SK-N-SH (cell line): ENCODE data around the gene TPO. TPM values are rescaled to one million over a fixed set of nuclear protein-coding genes. Genes with fewer than 3 reads are reported as not detected.

Experiments used
- CTCF ChIA-PET: fragments of 300-600, 350-600 bp; formaldehyde crosslinking; extraction: SDS; loops from one replicate; lab custom pipeline; 2021; lab: Yijun Ruan, JAX
- POLR2A ChIA-PET: fragments of 350-600 bp; sonication (Branson Sonifier 250); formaldehyde crosslinking; extraction: SDS; loops from one replicate; lab custom pipeline; 2020; ENCODE audit warnings: antibody characterized with exemption, inconsistent platforms; lab: Yijun Ruan, JAX
- DNase-seq: peaks from one replicate; pipeline ENCODE4 v3.0.0; 2012
- H2AFZ ChIP-seq: fragments of 200-600 bp; sonication (generic); 2 replicates; pipeline ENCODE4 v1.8.1; 2016; ENCODE audit warnings: antibody characterized with exemption, mild to moderate bottlenecking, low read depth
- H3F3A ChIP-seq: fragments of 200-600 bp; sonication (generic); replicated peaks from 2 replicates; pipeline ENCODE3; 2016; ENCODE audit warnings: antibody characterized with exemption, mild to moderate bottlenecking; ENCODE audit not compliant: insufficient read depth
- H3K27ac ChIP-seq, 2 experiments: fragments of 200-500 bp in 1 of 2; fragments of 200-600 bp in 1 of 2; sonication (Bioruptor generic) in 1 of 2; sonication (generic), shearing (Covaris generic) in 1 of 2; 2 replicates each; pipeline versions ENCODE4 v1.5.1 to v1.6.1; 2014 to 2016; ENCODE audit warnings: low read depth in 2 of 2, inconsistent platforms in 1 of 2, low read length in 1 of 2, mild to moderate bottlenecking in 1 of 2, mixed read lengths in 1 of 2
- H3K27me3 ChIP-seq: fragments of 200-600 bp; sonication (generic), shearing (Covaris generic); 2 replicates; pipeline ENCODE4 v1.6.1; 2016; ENCODE audit warnings: mixed run types; ENCODE audit not compliant: insufficient read depth
- H3K36me3 ChIP-seq, 2 experiments: fragments of 200-500 bp in 1 of 2; fragments of 200-600 bp in 1 of 2; sonication (Bioruptor generic) in 1 of 2; sonication (generic) in 1 of 2; replicated peaks in 1 of 2; 2 replicates each; pipeline versions ENCODE3 to v1.5.1; 2014 to 2016; ENCODE audit warnings: low read length in 1 of 2, mild to moderate bottlenecking in 1 of 2; ENCODE audit not compliant: insufficient read depth in 2 of 2, control insufficient read depth in 1 of 2
- H3K4me1 ChIP-seq, 2 experiments: fragments of 200-500 bp in 1 of 2; fragments of 200-600 bp in 1 of 2; sonication (Bioruptor generic) in 1 of 2; sonication (generic), shearing (Covaris generic) in 1 of 2; 2 replicates each; pipeline versions ENCODE4 v1.5.1 to v1.6.1; 2014 to 2016; ENCODE audit warnings: low read depth in 1 of 2, low read length in 1 of 2, mixed run types in 1 of 2; ENCODE audit not compliant: insufficient read depth in 2 of 2, control insufficient read depth in 1 of 2
- H3K4me2 ChIP-seq: fragments of 200-600 bp; sonication (generic), shearing (Covaris generic); 2 replicates; pipeline ENCODE4 v1.6.1; 2017; ENCODE audit warnings: mixed run types
- H3K4me3 ChIP-seq, 2 experiments: fragments of 200-500 bp in 1 of 2; fragments of 200-600 bp in 1 of 2; sonication (Bioruptor generic) in 1 of 2; sonication (generic), shearing (Covaris generic) in 1 of 2; 2 replicates each; pipeline versions ENCODE4 v1.5.1 to v1.8.1; 2014 to 2016; ENCODE audit warnings: low read depth in 2 of 2, inconsistent platforms in 1 of 2, low read length in 1 of 2, mild to moderate bottlenecking in 1 of 2, mixed read lengths in 1 of 2, moderate library complexity in 1 of 2
- H3K79me2 ChIP-seq: fragments of 200-600 bp; sonication (generic); 2 replicates; pipeline ENCODE4 v1.8.1; 2017; ENCODE audit warnings: mild to moderate bottlenecking; ENCODE audit not compliant: insufficient read depth
- H3K9ac ChIP-seq: fragments of 200-600 bp; sonication (generic); 2 replicates; pipeline ENCODE4 v1.6.1; 2017; ENCODE audit warnings: mixed run types
- H3K9me2 ChIP-seq: fragments of 200-600 bp; sonication (generic); 2 replicates; pipeline ENCODE4 v1.6.1; 2017; ENCODE audit warnings: mixed run types
- H3K9me3 ChIP-seq: fragments of 200-600 bp; sonication (generic); 2 replicates; pipeline ENCODE4 v1.6.1; 2017; ENCODE audit warnings: mixed run types, mild to moderate bottlenecking, moderate library complexity
- H4K20me1 ChIP-seq: fragments of 200-600 bp; sonication (generic); 2 replicates; pipeline ENCODE4 v1.6.1; 2017; ENCODE audit warnings: mild to moderate bottlenecking, mixed run types; ENCODE audit not compliant: insufficient read depth
- EP300 ChIP-seq, 2 experiments: IDR thresholded peaks; 2 replicates each; pipeline versions ENCODE4 v1.4.0 to v1.6.1; 2012; ENCODE audit warnings: borderline replicate concordance in 1 of 2, low read depth in 1 of 2, low read length in 1 of 2
- FOXJ3 ChIP-seq: sonication (generic); formaldehyde crosslinking; IDR thresholded peaks from 2 replicates; pipeline ENCODE4 v1.5.1; 2020; ENCODE audit warnings: mild to moderate bottlenecking, missing genetic modification reagents
- FOXM1 ChIP-seq: IDR thresholded peaks from 2 replicates; pipeline ENCODE4 v1.4.0; 2012; ENCODE audit warnings: low read depth, mild to moderate bottlenecking
- JUND ChIP-seq: IDR thresholded peaks from 2 replicates; pipeline ENCODE4 v1.4.0; 2012
- MXI1 ChIP-seq: IDR thresholded peaks from 2 replicates; pipeline ENCODE4 v1.6.1; 2012; ENCODE audit warnings: mild to moderate bottlenecking, low read depth, low read length, improper control_type of control experiment
- NFIC ChIP-seq: IDR thresholded peaks from 2 replicates; pipeline ENCODE4 v1.4.0; 2012; ENCODE audit warnings: borderline replicate concordance
- NRF1 ChIP-seq: IDR thresholded peaks from 2 replicates; pipeline ENCODE4 v1.6.1; 2012; ENCODE audit warnings: low read depth, mild to moderate bottlenecking, low read length
- RAD21 ChIP-seq: IDR thresholded peaks from 2 replicates; pipeline ENCODE4 v1.6.1; 2012; ENCODE audit warnings: mild to moderate bottlenecking, low read length
- RCOR1 ChIP-seq: fragments of 150-350 bp; IDR thresholded peaks from 2 replicates; pipeline ENCODE4 v1.6.1; 2017; ENCODE audit warnings: antibody characterized with exemption, low read length
- RFX5 ChIP-seq: IDR thresholded peaks from 2 replicates; pipeline ENCODE4 v1.6.1; 2012; ENCODE audit warnings: mild to moderate bottlenecking, improper control_type of control experiment, low read length
- SIN3A ChIP-seq: IDR thresholded peaks from 2 replicates; pipeline ENCODE4 v1.6.1; 2012; ENCODE audit warnings: low read depth, mild to moderate bottlenecking, low read length, moderate library complexity, borderline replicate concordance
- TCF12 ChIP-seq: IDR thresholded peaks from 2 replicates; pipeline ENCODE4 v1.4.0; 2012
- TEAD4 ChIP-seq: IDR thresholded peaks from 2 replicates; pipeline ENCODE4 v1.4.0; 2012; ENCODE audit warnings: mild to moderate bottlenecking, borderline replicate concordance; ENCODE audit not compliant: insufficient read depth
- WGBS: methylation state at CpG from one replicate; pipeline ENCODE4 v1.1.6; 2017; ENCODE audit warnings: low lambda C conversion rate; 5-methylcytosine and 5-hydroxymethylcytosine counted together
- polyA plus RNA-seq, 3 experiments: library from polyadenylated mRNA; depleted of rRNA; stranded (reverse); fragments of >200 nt; gene quantifications; 2 replicates each; pipeline ENCODE4 v1.2.3, GENCODE V29; 2012
- TF ChIP-seq, protein P1 (sequence below): fragments of 150-350 bp; IDR thresholded peaks from 2 replicates; pipeline ENCODE4 v1.6.1; 2016; ENCODE audit warnings: mild to moderate bottlenecking, low read depth, low read length
- TF ChIP-seq, protein P2 (sequence below): IDR thresholded peaks from 2 replicates; pipeline ENCODE4; 2012

The TPO gene
- polyA plus RNA-seq, 1 of the 3 experiments (the other 2 are of a cell fraction), result not detected

DNA sequence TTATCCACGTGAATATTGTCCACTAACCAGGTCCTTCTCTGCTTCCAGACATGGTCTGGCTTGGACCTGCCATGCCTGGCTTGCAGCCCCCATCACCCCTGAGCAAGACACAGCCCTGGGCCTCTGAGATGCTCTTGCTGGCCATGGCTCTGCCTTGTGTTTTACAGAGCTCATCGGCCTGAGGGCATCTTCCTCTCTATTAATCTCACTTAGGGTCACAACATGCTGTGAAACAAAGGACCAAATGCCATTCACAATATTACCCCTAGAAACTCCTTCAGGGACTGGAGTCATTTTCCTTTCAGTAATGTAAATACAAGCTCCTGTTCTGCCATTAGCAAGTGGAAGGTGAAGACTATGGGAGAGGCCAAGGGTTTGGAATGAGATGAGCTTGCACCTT lies 6.8 kb upstream of the TPO start:
- Histone ChIP-seq H3K4me1 (peaks cover 0 to 2% of the 10 kb centered on the region in 2 experiments; a peak in 1 of 4 replicates), H3K36me3 (no peaks in the 10 kb centered on the region), H3F3A (no peaks in the 10 kb centered on the region), H3K79me2 (no peaks in the 10 kb centered on the region), H3K27me3 (no peaks in the 10 kb centered on the region), H3K4me2 (no peak overlapping the region), H4K20me1 (no peaks in the 10 kb centered on the region)
- DNase-seq, result no peak
- CTCF ChIA-PET, result no interaction called here
- 6% methylated on average over 2 of the region's 2 CpGs for WGBS
- no peak for TF ChIP-seq TEAD4
- no peak for TF ChIP-seq NRF1
- no peak for TF ChIP-seq RAD21
- TF ChIP-seq JUND, result no peak
- TF ChIP-seq, protein P1, sequence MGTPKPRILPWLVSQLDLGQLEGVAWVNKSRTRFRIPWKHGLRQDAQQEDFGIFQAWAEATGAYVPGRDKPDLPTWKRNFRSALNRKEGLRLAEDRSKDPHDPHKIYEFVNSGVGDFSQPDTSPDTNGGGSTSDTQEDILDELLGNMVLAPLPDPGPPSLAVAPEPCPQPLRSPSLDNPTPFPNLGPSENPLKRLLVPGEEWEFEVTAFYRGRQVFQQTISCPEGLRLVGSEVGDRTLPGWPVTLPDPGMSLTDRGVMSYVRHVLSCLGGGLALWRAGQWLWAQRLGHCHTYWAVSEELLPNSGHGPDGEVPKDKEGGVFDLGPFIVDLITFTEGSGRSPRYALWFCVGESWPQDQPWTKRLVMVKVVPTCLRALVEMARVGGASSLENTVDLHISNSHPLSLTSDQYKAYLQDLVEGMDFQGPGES, result no peak
- TF ChIP-seq, protein P2, sequence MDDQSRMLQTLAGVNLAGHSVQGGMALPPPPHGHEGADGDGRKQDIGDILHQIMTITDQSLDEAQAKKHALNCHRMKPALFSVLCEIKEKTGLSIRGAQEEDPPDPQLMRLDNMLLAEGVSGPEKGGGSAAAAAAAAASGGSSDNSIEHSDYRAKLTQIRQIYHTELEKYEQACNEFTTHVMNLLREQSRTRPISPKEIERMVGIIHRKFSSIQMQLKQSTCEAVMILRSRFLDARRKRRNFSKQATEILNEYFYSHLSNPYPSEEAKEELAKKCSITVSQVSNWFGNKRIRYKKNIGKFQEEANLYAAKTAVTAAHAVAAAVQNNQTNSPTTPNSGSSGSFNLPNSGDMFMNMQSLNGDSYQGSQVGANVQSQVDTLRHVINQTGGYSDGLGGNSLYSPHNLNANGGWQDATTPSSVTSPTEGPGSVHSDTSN, result no peak
- no peak for TF ChIP-seq EP300 (IDR thresholded peaks at IDR 0.05; ENCODE audit: borderline replicate concordance in 1 of 2, low read depth in 1 of 2, low read length in 1 of 2)
- no peak for TF ChIP-seq RCOR1
- TF ChIP-seq TCF12, result no peak
- no peak for TF ChIP-seq SIN3A
- no peak for TF ChIP-seq FOXJ3 (CRISPR knock-in tag)
- TF ChIP-seq RFX5, result no peak
- TF ChIP-seq MXI1, result no peak
- TF ChIP-seq, all 33 proteins: peak for 0
- H3K9me2 ChIP-seq, result no peaks in the 10 kb centered on the region
- no peak overlapping the region for H2AFZ ChIP-seq
- H3K9me3 ChIP-seq, result no peaks in the 10 kb centered on the region
- no peak overlapping the region for H3K9ac ChIP-seq
- H3K4me3 ChIP-seq, result no peak overlapping the region
- POLR2A ChIA-PET, result no interaction called here
- no peak overlapping the region for H3K27ac ChIP-seq

GRCh38 chr2:1407950-1408675 lies 5.2 kb upstream of the TPO start:
- Histone ChIP-seq H3K4me2 (no peak overlapping the region), H3K27me3 (no peaks in the 10 kb centered on the region), H3F3A (no peaks in the 10 kb centered on the region), H3K9me3 (no peaks in the 10 kb centered on the region), H3K4me1 (peaks cover 0 to 2% of the 10 kb centered on the region in 2 experiments; a peak in 1 of 4 replicates), H2AFZ (no peak overlapping the region), H3K9me2 (no peaks in the 10 kb centered on the region), H3K36me3 (no peaks in the 10 kb centered on the region), H3K27ac (no peak overlapping the region), H3K79me2 (no peaks in the 10 kb centered on the region), H3K4me3 (no peak overlapping the region), H4K20me1 (no peaks in the 10 kb centered on the region), H3K9ac (no peak overlapping the region)
- TF ChIP-seq SIN3A (no peak), NFIC (no peak), FOXM1 (no peak)
- ChIA-PET CTCF (interaction anchor here (1.6 kb wide), 1 partner anchor 11 kb away, joined by 4 read pairs; no protein-coding TSS in a partner anchor), POLR2A (no interaction called here)
- no peak for DNase-seq
- WGBS, result 26% methylated on average over 16 of the region's 16 CpGs
